ENCODE data around the gene BMP2.

The BMP2 gene

DNA sequence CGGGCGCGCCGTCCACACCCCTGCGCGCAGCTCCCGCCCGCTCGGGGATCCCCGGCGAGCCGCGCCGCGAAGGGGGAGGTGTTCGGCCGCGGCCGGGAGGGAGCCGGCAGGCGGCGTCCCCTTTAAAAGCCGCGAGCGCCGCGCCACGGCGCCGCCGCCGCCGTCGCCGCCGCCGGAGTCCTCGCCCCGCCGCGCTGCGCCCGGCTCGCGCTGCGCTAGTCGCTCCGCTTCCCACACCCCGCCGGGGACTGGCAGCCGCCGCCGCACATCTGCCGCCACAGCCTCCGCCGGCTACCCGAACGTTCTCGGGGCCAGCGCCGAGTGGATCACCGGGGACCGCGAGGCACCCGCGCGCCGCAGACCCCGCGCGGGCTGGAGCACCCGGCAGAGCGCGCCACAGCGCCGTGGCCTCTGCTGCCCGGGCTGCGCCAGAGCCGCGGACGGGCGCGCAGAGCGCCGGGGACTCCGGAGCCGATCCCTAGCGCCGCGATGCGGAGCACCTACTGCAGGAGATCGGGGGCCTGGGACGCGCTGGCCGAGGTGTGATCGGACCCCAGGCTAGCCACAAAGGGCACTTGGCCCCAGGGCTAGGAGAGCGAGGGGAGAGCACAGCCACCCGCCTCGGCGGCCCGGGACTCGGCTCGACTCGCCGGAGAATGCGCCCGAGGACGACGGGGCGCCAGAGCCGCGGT lies at the start of gene BMP2:
BMP2 (plus strand) TSS at position 151 of the 692 bp plus-strand sequence. CDS start 2,441 bp downstream, outside the sequence.
- DNase-seq (ENCODE audit: low read depth in 2 of 2), result no peak

GRCh38 chr20:6718662-6719368 lies 48.7 kb upstream of the BMP2 start:
- no peak for DNase-seq (ENCODE audit: low read depth in 2 of 2)

GRCh38 chr20:6719369-6719721 lies 48.1 kb upstream of the BMP2 start:
- DNase-seq (ENCODE audit: low read depth in 2 of 2), result no peak

GRCh38 chr20:6726761-6727160 lies 40.7 kb upstream of the BMP2 start:
- no peak for DNase-seq (ENCODE audit: low read depth in 2 of 2)

DNA sequence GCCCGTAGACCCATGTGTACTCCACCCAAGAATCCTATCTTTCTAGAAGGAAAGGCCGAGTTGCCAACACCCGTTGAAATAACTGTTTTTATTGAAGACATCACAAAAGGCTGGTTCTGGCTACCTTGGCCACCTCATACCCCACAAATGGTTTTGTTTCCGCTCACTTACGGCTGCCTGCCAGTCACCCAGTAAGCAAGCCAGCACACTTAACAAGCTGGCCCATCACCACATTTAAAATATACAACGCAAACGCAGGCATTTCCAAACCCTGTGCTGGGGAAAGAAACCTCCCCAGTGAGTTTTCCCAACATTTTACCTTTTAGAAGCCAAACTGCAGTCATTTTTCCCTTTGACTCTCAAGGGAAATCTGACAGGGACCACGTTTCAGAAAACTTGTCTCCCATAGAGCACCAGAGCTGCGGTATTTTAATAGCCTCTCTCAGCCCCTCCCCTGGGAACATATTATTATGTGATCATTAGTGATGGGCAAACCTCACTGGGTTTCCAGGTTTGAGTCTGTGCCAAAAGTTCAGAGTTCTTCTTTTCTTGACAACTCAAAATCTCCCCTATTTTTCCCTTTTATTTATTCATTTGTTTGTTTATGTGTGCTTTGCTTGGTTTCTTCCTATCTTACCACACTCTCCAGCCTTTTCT lies 36.7 kb upstream of the BMP2 start:
- no peak for DNase-seq (ENCODE audit: low read depth in 2 of 2)

DNA sequence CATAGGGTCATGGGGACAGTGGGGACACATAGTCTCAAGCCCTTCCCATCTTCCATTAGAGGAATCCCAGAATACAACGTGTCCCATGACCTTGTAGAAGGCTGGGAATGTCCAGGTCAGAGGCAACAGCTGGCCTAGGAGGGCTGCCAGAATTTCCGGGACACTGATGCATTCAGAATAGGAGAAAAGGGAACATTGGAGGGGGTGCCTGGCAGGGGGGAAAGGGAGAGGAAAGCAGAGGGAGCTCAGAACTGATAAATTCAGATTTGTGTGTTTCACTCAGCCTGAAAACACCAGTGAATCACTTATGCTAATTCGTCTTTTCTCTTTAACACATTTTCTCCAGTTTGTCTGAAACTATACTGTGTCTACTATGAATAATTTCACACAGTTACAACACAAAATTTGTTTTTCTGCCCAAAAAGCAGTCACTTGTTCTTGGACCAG lies 35.5 kb upstream of the BMP2 start:
- DNase-seq (ENCODE audit: low read depth in 2 of 2), result no peak

GRCh38 chr20:6732851-6733250 lies 34.6 kb upstream of the BMP2 start:
- DNase-seq (ENCODE audit: low read depth in 2 of 2), result no peak

- no peak for DNase-seq (ENCODE audit: low read depth in 2 of 2)
Observed at GRCh38 chr20:6733965-6734364, 33.5 kb upstream of the BMP2 start.

GRCh38 chr20:6735942-6736845 lies 31.3 kb upstream of the BMP2 start:
- DNase-seq (ENCODE audit: low read depth in 2 of 2), result no peak

GRCh38 chr20:6739406-6739805 lies 28.1 kb upstream of the BMP2 start:
- DNase-seq (ENCODE audit: low read depth in 2 of 2), result no peak

GRCh38 chr20:6740096-6740495 lies 27.4 kb upstream of the BMP2 start:
- DNase-seq (ENCODE audit: low read depth in 2 of 2), result no peak

GRCh38 chr20:6744180-6744579 lies 23.3 kb upstream of the BMP2 start:
- no peak for DNase-seq (ENCODE audit: low read depth in 2 of 2)

GRCh38 chr20:6744805-6745204 lies 22.7 kb upstream of the BMP2 start:
- DNase-seq (ENCODE audit: low read depth in 2 of 2), result no peak

DNA sequence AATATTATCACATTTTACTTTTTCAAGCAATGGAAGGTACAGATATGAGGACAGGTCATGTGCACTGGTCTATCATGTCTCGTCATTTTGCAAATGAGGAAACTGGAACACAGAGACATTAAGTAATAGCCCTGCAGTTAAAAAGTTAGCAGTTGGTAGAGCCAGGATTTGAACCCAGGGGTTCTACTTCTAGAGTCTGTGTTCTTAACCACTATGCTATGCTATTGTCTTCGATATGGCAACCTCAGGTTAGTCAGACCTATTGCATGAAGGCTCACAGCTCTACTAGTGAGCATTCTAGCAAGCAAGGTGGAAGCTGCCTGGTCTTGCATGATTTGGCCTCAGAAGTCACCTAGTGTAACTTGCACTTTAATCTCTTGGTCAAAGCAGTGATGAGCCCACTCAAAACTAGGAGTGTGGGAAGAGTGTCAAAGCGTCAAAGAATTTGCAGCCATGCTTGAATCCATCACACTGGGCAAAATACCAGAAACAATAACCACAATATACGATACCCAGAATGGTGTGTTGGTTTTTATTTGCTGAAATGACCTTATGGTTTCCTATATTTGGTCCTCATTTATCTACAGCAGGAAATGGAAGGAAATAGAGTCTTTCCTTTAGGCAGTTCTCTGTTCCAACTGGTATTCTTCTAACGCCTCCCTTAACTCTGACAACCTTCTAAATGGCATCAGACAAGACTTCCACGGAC lies 20.4 kb upstream of the BMP2 start:
- no peak for DNase-seq (ENCODE audit: low read depth in 2 of 2)

GRCh38 chr20:6750438-6750837 lies 17.0 kb upstream of the BMP2 start:
- DNase-seq (ENCODE audit: low read depth in 2 of 2), result no peak

- no peak for DNase-seq (ENCODE audit: low read depth in 2 of 2)
Observed at GRCh38 chr20:6756693-6757595, 10.5 kb upstream of the BMP2 start.

GRCh38 chr20:6764619-6765018 lies 2.9 kb upstream of the BMP2 start:
- DNase-seq (ENCODE audit: low read depth in 2 of 2), result no peak

DNA sequence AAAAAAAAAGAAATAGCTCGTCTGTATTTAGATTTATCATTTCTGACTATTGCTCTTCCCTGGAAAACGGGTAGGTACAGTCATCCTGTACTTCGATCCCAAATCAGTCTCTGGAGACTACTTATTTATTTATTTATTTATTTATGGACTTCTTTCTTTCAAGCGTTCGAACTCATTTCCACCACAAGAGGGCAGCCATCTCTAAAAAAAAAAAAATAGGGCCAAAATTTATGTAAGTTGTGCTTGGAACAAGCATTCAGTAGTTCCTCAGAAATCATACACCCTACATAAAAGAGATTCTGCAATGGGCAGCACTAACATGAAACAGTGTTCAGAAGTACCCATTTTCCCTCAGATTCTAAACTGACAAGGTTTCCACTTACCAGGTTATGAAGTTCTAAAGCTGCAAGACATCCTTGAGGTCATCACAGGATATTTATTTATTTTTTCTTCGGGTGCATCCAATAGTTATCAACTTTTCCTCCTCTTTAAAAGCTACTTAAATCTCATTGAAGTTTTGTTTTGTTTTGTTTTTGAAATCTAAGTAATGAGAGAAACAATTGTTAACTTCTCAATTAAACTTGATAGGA lies 1.9 kb upstream of the BMP2 start:
- no peak for DNase-seq (ENCODE audit: low read depth in 2 of 2)

GRCh38 chr20:6766433-6766832 lies 1.1 kb upstream of the BMP2 start:
- DNase-seq (ENCODE audit: low read depth in 2 of 2), result no peak

DNA sequence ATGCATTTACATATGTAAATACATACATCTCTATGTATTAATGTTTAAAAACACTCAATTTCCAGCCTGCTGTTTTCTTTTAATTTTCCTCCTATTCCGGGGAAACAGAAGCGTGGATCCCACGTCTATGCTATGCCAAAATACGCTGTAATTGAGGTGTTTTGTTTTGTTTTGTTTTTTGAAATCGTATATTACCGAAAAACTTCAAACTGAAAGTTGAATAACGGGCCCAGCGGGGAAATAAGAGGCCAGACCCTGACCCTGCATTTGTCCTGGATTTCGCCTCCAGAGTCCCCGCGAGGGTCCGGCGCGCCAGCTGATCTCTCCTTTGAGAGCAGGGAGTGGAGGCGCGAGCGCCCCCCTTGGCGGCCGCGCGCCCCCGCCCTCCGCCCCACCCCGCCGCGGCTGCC lies 355 bp upstream of the BMP2 start:
- no peak for DNase-seq (ENCODE audit: low read depth in 2 of 2)

Measured in activated CD8-positive, alpha-beta memory T cell treated with anti-CD3 and anti-CD28 coated beads for 4 hours (primary cell).